H1 (cell line): ENCODE results near the gene GZMM.

Experiments used
- POLR2A ChIP-seq, 2 experiments: IDR thresholded peaks; 1 replicate in 1 of 2; 2 replicates in 1 of 2; pipeline ENCODE4 v1.6.1; 2011; ENCODE audit warnings: low read depth in 2 of 2, low read length in 2 of 2, mild to moderate bottlenecking in 2 of 2; ENCODE audit errors: control extremely low read depth in 1 of 2
- TF ChIP-seq, protein P1 (sequence below), 3 experiments: IDR thresholded peaks; 1 replicate in 2 of 3; 2 replicates in 1 of 3; pipeline versions ENCODE4 v1.5.1 to v1.6.1; 2011; ENCODE audit warnings: low read length in 3 of 3, mild to moderate bottlenecking in 3 of 3, inconsistent platforms in 2 of 3, low read depth in 1 of 3, moderate library complexity in 1 of 3; ENCODE audit not compliant: insufficient read depth in 1 of 3; ENCODE audit errors: control extremely low read depth in 1 of 3
- TF ChIP-seq, protein P2 (sequence below): IDR thresholded peaks from 2 replicates; pipeline ENCODE4 v1.6.1; 2012; ENCODE audit warnings: inconsistent platforms

DNA sequence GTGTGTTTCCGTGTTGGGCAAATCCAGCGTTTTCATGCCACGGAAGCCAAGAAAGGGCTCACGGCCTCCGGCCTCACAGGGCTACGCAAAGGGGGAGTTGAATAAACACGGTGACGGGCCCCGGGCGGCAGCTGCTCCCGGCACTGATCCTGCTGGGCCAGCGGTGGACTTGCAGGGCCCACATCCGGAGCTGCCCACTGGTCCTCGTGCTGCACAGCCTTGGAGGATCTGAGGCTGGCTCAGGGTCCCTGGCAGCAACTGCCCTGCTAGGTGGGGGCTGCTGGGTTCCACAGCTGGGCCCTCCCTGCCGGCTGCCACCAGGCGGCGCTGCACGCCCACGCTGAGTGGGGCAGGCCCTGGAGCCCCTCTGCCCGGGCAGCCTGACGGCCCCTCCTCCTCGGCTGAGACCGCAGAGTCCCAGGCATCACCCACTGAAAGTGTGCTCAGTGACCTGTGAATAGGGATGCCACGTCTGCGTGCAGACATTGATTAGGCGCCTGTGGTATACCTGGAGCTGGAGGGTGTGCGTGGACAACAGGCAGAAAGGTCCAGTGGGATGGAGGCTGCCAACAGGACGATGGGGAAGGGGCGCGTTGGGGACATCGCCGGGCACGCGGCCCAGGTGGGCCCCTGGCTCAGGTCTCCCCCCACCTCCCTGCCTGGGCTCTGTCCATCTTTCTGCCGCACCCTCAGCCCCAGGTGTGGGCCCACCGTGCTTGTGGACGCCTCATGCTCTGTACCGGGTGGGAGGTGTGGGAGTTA, 40.6 kb downstream of the GZMM start:
- TF ChIP-seq, protein P1, sequence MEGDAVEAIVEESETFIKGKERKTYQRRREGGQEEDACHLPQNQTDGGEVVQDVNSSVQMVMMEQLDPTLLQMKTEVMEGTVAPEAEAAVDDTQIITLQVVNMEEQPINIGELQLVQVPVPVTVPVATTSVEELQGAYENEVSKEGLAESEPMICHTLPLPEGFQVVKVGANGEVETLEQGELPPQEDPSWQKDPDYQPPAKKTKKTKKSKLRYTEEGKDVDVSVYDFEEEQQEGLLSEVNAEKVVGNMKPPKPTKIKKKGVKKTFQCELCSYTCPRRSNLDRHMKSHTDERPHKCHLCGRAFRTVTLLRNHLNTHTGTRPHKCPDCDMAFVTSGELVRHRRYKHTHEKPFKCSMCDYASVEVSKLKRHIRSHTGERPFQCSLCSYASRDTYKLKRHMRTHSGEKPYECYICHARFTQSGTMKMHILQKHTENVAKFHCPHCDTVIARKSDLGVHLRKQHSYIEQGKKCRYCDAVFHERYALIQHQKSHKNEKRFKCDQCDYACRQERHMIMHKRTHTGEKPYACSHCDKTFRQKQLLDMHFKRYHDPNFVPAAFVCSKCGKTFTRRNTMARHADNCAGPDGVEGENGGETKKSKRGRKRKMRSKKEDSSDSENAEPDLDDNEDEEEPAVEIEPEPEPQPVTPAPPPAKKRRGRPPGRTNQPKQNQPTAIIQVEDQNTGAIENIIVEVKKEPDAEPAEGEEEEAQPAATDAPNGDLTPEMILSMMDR (IDR thresholded peaks at IDR 0.05; ENCODE audit: control extremely low read depth in 1 of 3, insufficient read depth in 1 of 3, low read depth in 1 of 3, low read length in 3 of 3) = peak; percentile 97
- TF ChIP-seq, protein P2, sequence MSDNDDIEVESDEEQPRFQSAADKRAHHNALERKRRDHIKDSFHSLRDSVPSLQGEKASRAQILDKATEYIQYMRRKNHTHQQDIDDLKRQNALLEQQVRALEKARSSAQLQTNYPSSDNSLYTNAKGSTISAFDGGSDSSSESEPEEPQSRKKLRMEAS = peak; percentile 64
- peak in 1 of 2 experiments; percentile 69; a peak in 2 of 3 replicates for TF ChIP-seq POLR2A (IDR thresholded peaks at IDR 0.05; ENCODE audit: control extremely low read depth in 1 of 2, low read depth in 2 of 2, low read length in 2 of 2)
